Spinal cord (tissue), 10 donors: ENCODE data around the gene PDE3B. TPM values are rescaled to one million over a fixed set of nuclear protein-coding genes. Genes with fewer than 3 reads are reported as not detected.
"Not testable (repeated sequence)": the region's sequence is repeated elsewhere in the genome, so short reads cannot be mapped to it uniquely, and the experiment has no call there.

Experiments
- DNase-seq, 6 donors: peaks; one replicate each; pipeline versions ENCODE4 v3.0.0 to v3.0.0-alpha.2; 2013 to 2015; ENCODE audit warnings: low spot score in 6 of 6, low read depth in 4 of 6
- H3K27ac ChIP-seq: one replicate; pipeline ENCODE4 v1.5.1; 2013; ENCODE audit warnings: low read depth, low read length, control low read depth
- H3K27me3 ChIP-seq: one replicate; pipeline ENCODE4 v1.6.1; 2013; ENCODE audit warnings: low read length; ENCODE audit not compliant: control insufficient read depth, insufficient read depth
- H3K36me3 ChIP-seq: one replicate; pipeline ENCODE4 v1.6.1; 2013; ENCODE audit warnings: low read length; ENCODE audit not compliant: control insufficient read depth, insufficient read depth
- H3K4me1 ChIP-seq: one replicate; pipeline ENCODE4 v1.6.1; 2013; ENCODE audit warnings: low read length; ENCODE audit not compliant: control insufficient read depth, insufficient read depth
- H3K4me3 ChIP-seq: one replicate; pipeline ENCODE4 v1.5.1; 2013; ENCODE audit warnings: low read depth, low read length, control low read depth
- H3K9me3 ChIP-seq: one replicate; pipeline ENCODE4 v1.6.1; 2013; ENCODE audit warnings: low read length; ENCODE audit not compliant: control insufficient read depth, insufficient read depth
- WGBS: methylation state at CpG from one replicate; pipeline ENCODE4 v1.1.5; 2013; ENCODE audit warnings: missing lambda C conversion rate; ENCODE audit not compliant: insufficient coverage; 5-methylcytosine and 5-hydroxymethylcytosine counted together
- polyA plus RNA-seq, 2 donors: library from polyadenylated mRNA; unstranded; fragments of 120-200 nt; gene quantifications; one replicate each; pipeline ENCODE4 v1.2.1, GENCODE V29; 2013; ENCODE audit not compliant: insufficient read length in 2 of 2
- total RNA-seq, 2 donors: library from RNA; depleted of rRNA in 1 of 2; stranded (reverse); fragments of 120-200 nt in 1 of 2; fragments of >200 nt in 1 of 2; gene quantifications; one replicate each; pipeline versions ENCODE4 v1.2.3 to v1.2.4, GENCODE V29; 2013 to 2014
- donor health status: healthy.

Gene PDE3B
- total and polyA plus RNA-seq, 4 donors, result 9.8 to 37.7 (median 14.7) TPM

DNA sequence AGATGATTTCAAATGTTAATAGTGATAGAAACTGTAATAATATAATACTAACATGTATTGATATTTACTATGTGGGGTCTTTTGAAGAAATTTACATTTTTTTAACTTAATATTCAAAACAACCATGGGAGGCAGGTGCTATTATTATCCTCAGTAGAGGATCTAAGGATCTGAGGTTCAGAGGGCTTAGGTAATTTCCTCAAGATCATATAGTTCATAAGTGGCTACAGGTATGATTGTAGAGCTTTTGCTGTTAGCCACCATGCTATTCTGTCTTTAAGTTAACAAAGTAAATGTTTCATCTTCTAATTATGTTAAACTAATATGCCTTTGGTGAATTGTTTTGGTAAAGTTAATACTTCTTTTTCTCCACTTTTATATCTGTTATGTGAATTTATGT, 83.6 kb downstream of the PDE3B start:
- no peak overlapping the region for H3K4me3 ChIP-seq
- no peak for DNase-seq
- H3K27me3 ChIP-seq, result no peaks in the 10 kb centered on the region
- no peaks in the 10 kb centered on the region for H3K9me3 ChIP-seq
- no peak overlapping the region for H3K27ac ChIP-seq
- no peaks in the 10 kb centered on the region for H3K4me1 ChIP-seq
- no peaks in the 10 kb centered on the region for H3K36me3 ChIP-seq

DNA sequence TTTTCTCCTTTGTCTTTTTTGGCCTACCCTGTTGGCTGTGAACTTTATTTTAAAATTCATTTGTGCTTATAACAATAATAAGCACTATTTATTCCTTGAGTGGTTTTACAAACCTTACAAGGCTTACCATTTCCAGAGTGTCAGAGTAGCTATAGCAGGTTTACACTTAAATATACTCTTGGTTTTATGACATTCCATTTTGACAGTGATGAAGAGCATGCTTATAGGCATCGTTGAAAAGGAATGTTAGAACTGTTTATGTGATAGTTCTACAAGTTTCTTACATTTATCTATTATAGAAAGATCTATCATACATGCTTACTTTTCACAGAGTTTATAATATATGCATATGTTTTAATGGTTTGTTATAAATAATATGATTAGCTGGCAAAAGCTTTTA, 84.1 kb downstream of the PDE3B start:
- no peak for DNase-seq
- no peaks in the 10 kb centered on the region for H3K9me3 ChIP-seq
- H3K27me3 ChIP-seq, result no peaks in the 10 kb centered on the region
- H3K27ac ChIP-seq, result no peak overlapping the region
- H3K4me3 ChIP-seq, result no peak overlapping the region
- no peaks in the 10 kb centered on the region for H3K4me1 ChIP-seq
- no peaks in the 10 kb centered on the region for H3K36me3 ChIP-seq
- no CpG with 5 or more reads among the region's 1 CpG for WGBS

DNA sequence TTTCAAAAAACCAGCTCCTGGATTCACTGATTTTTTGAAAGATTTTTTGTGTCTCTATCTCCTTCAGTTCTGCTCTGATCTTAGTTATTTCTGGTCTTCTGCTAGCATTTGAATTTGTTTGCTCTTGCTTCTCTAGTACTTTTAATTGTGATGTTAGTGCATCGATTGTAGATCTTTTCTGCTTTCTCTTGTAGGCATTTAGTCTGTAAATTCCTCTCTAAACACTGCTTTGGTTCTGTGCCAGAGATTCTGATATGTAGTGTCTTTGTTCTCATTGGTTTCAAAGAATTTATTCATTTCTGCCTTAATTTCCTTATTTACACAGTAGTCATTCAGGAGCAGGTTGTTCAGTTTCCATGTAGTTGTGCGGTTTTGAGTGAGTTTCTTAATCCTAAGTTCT, 96.9 kb downstream of the PDE3B start:
- not testable (repeated sequence) for H3K4me3 ChIP-seq, H3K4me1 ChIP-seq, H3K36me3 ChIP-seq, H3K27me3 ChIP-seq, H3K27ac ChIP-seq, H3K9me3 ChIP-seq
- peak in 1 of 6 donors; percentile 2 for DNase-seq
- WGBS, result no CpG with 5 or more reads among the region's 2 CpGs

DNA sequence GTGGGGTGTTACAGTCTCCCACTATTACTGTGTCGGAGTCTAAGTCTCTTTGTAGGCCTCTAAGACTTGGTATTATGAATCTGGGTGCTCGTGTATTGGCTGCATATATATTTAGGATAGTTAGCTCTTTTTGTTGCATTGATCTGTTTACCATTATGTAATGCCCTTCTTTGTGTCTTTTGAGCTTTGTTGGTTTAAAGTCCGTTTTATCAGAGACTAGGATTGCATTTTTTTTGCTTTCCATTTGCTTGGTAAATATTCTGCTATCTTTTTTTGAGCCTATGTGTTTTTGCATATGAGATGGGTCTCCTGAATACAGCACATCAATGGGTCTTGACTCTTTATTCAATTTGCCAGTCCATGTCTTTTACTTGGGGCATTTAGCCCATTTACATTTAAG, 97.6 kb downstream of the PDE3B start:
- no peaks in the 10 kb centered on the region for H3K27me3 ChIP-seq
- WGBS, result 85% methylated on average over 3 of the region's 3 CpGs
- DNase-seq, result no peak

DNA sequence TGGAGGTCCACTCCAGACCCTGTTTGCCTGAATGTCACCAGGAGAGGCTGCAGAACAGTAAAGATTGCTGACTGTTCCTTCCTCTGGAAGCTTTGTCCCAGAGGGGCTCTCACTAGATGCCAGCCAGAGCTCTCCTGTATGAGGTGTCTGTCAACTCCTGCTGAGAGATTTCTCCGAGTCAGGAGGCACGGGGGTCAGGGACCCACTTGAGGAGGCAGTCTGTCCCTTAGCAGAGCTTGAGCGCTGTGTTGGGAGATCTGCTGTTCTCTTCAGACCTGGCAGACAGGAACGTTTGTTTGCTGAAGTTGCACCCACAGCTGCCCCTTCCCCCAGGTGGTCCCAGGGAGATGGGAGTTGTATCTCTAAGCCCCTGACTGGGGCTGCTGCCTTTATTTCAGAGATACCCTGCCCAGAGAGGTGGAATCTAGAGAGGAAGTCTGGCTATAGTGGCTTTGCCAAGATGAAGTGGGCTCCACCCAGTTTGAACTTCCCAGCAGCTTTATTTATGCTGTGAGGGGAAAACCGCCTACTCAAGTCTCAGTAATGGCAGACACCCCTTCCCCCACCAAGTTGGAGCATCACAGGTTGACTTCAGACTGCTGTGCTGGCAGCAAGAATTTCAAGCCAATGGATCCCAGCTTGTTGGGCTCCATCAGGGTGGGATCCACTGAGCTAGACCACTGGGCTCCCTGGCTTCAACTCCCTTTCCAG, 99.4 kb downstream of the PDE3B start:
- no peak for DNase-seq
- 73% methylated on average over 3 of the region's 5 CpGs for WGBS
- H3K36me3 ChIP-seq, result no peaks in the 10 kb centered on the region
- no peak overlapping the region for H3K27ac ChIP-seq
- H3K27me3 ChIP-seq, result no peaks in the 10 kb centered on the region
- no peaks in the 10 kb centered on the region for H3K9me3 ChIP-seq
- no peaks in the 10 kb centered on the region for H3K4me1 ChIP-seq
- H3K4me3 ChIP-seq, result no peak overlapping the region

More for the DNA sequence above, 97.6 kb downstream of the PDE3B start:
- H3K27ac ChIP-seq, result no peak overlapping the region
- H3K4me3 ChIP-seq, result no peak overlapping the region
- H3K4me1 ChIP-seq, result no peaks in the 10 kb centered on the region
- H3K9me3 ChIP-seq, result no peaks in the 10 kb centered on the region
- H3K36me3 ChIP-seq, result no peaks in the 10 kb centered on the region

DNA sequence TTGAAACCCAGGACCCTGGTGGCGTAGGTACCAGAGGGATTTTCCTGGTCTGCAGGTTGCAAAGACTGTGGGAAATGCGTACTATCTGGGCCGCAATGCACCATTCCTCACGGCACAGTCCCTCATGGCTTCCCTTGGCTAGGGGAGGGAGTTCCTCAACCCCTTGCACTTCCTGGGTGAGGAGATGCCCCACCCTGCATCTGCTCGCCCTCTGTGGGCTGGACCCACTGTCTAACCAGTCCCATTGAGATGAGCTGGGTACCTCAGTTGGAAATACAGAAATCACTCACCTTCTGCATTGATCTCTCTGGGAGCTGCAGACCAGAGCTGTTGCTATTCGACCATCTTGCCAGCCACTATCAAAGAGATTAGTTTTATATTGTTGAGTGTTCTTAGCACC, 100.1 kb downstream of the PDE3B start:
- not testable (repeated sequence) for H3K27me3 ChIP-seq, H3K36me3 ChIP-seq, DNase-seq, H3K9me3 ChIP-seq, H3K27ac ChIP-seq, H3K4me3 ChIP-seq, H3K4me1 ChIP-seq
- WGBS, result 98% methylated on average over 5 of the region's 6 CpGs

DNA sequence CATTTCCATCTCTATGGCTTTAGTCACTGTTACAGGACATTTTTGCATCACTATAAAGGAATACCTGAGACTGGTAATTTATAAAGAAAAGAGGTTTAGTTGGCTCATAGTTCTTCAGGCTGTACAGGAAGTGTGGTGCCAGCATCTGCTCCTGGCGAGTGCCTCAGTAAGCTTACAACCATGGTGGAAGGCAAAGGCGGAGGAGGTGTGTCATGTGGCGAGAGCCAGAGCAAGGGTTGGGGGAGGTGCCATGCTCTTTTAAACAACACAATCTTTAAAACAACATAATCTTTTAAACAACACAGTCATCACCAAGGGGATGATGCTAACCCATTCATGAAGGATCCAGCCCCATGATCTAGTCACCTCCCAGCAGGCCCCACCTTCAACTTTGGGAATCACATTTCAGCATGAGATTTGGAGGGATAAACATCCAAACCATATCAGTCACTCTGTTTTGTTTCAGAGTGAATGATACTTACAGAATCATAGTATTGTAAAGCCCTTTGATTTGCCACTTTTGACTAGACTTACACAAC, 103.3 kb downstream of the PDE3B start:
- no CpG with 5 or more reads among the region's 3 CpGs for WGBS
- H3K36me3 ChIP-seq, result no peaks in the 10 kb centered on the region

DNA sequence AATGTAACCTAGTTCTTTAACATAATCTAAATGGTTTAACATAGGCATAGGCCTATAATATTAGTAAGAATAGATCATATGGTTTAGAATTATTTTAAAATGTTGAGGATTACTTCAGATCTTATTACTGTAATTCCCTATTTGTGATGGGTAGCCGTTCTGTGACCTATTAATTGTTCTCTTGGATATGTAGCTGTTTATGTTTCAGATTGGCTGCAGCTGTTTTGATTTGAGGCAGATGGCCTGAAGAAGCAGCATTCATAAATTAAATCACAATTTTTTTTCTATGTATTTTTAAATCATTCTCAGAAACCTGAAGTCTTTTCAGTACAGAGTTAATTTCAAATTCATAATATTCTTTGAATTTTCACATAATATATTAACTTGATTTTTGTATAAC, 104.5 kb downstream of the PDE3B start:
- Histone ChIP-seq H3K36me3 (no peaks in the 10 kb centered on the region), H3K27me3 (no peaks in the 10 kb centered on the region), H3K4me3 (no peak overlapping the region), H3K9me3 (no peaks in the 10 kb centered on the region), H3K4me1 (no peaks in the 10 kb centered on the region), H3K27ac (no peak overlapping the region)
- DNase-seq, result no peak
- whole genome bisulfite sequencing, result no CpG with 5 or more reads among the region's 1 CpG

More for the DNA sequence above, 103.3 kb downstream of the PDE3B start:
- Histone ChIP-seq H3K4me1 (no peaks in the 10 kb centered on the region), H3K27me3 (no peaks in the 10 kb centered on the region), H3K27ac (no peak overlapping the region), H3K4me3 (no peak overlapping the region), H3K9me3 (no peaks in the 10 kb centered on the region)
- DNase-seq, result no peak

DNA sequence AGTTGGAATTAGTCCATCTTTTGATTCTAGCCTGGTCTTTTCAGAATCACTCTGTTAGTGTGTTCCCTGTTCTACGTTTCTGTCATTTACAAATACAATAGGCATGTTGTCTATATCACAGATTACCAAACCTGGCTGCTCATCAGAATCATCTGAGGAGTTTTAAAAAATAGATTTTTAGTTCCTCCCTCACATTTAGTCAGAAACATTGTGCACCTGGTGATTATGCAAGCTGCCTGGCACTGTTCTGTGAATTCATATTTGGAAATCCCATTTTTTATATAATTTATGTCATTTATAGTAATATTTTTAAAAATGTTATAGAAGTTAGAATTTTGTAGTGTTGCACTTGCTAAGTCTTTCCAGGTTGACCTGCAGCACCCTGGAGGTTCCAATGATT, 107.3 kb downstream of the PDE3B start:
- WGBS, result no CpG with 5 or more reads among the region's 1 CpG
- Histone ChIP-seq H3K9me3 (no peaks in the 10 kb centered on the region), H3K4me1 (no peaks in the 10 kb centered on the region), H3K27me3 (no peaks in the 10 kb centered on the region), H3K36me3 (no peaks in the 10 kb centered on the region), H3K4me3 (no peak overlapping the region), H3K27ac (no peak overlapping the region)
- no peak for DNase-seq

DNA sequence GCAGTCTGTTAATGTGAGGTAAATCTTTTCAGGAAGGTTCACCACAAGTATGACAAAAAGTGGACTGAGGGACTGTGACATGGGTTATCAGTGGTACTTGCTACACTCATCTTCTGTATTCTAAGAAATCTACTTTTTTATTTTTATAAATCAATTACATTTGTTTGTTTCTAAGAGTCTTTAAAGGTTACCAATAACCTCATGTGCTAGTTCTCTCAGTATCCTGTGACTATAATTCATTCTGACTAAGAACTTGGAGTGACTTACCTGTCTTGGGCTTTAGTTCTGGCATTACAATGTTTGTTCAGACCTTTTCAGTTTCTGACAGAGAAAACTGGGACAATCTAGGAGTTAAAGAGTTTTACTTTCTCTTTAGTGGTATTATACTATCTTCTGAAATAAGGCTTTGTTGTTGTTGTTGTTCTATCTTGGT, 108.4 kb downstream of the PDE3B start:
- H3K36me3 ChIP-seq, result no peaks in the 10 kb centered on the region
- no peak for DNase-seq

More for the DNA sequence above, 108.4 kb downstream of the PDE3B start:
- Histone ChIP-seq H3K27me3 (no peaks in the 10 kb centered on the region), H3K9me3 (no peaks in the 10 kb centered on the region), H3K4me1 (no peaks in the 10 kb centered on the region), H3K4me3 (no peak overlapping the region), H3K27ac (no peak overlapping the region)
